Measurements from ENCODE around the gene CFAP53.

The CFAP53 gene

DNA sequence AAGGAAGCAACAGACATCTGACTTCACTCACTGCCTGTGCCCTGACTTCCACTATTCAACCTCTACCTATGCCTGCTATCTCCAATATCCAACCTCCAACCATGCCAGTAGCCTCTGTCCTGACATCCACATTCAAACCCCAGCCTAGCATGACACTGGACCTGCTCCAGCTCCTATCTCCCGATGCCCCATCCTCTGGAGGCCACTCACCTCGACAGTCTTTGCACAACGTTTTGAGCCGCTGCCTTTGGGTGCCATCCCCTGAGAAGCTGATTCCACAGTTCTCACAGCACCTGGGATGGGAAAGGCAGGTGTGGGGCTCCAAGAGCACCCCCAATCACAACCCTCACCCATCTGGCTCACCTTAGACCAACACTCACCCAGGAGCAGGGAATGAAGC, 10.2 kb upstream of the CFAP53 start:
- H3K27ac ChIP-seq: no peak overlapping the region
- no peak for TF ChIP-seq ZFX (IDR thresholded peaks at IDR 0.05; ENCODE audit: borderline replicate concordance)
- no peak for TF ChIP-seq CTCF (IDR thresholded peaks at IDR 0.05)

DNA sequence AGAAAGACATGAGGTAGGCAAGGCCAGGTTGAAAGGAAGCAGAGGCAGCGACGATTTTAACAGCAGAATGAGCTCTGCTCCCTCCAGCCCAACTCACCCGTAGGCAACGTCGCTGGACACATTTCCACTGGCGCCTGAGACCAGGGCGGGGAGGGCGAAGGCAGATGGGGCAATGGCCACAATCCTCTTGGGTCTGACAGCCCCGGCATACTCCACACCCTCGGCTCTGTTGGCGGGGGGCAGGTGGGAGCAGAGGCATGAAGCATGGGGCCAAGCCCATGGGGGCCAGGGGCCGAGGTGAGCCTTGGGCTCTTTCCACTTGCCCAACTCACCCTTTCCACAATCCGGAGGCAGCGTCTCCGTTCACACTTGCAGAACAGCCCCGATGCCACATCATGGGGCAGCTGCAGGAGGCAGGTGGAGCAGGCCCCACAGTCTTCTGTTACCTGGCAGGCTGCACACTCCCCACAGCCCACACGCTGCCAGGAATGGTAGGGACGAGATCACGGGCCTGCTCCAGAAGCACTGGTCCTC, 9.3 kb upstream of the CFAP53 start:
- TF ChIP-seq ZFX (IDR thresholded peaks at IDR 0.05; ENCODE audit: borderline replicate concordance) (no peak), CTCF (IDR thresholded peaks at IDR 0.05) (no peak)
- H3K27ac ChIP-seq: no peak overlapping the region

- TF ChIP-seq CTCF (IDR thresholded peaks at IDR 0.05) (no peak), ZFX (IDR thresholded peaks at IDR 0.05; ENCODE audit: borderline replicate concordance) (no peak)
- H3K27ac ChIP-seq: no peak overlapping the region
Measured at GRCh38 chr18:50274941-50275340, 8.6 kb upstream of the CFAP53 start.

GRCh38 chr18:50274044-50274442, 7.7 kb upstream of the CFAP53 start:
- no peak overlapping the region for H3K27ac ChIP-seq
- no peak for TF ChIP-seq CTCF (IDR thresholded peaks at IDR 0.05)
- no peak for TF ChIP-seq ZFX (IDR thresholded peaks at IDR 0.05; ENCODE audit: borderline replicate concordance)

- TF ChIP-seq ZFX (IDR thresholded peaks at IDR 0.05; ENCODE audit: borderline replicate concordance) (no peak), CTCF (IDR thresholded peaks at IDR 0.05) (no peak)
- H3K27ac ChIP-seq: no peak overlapping the region
Measured at GRCh38 chr18:50273203-50274043, 7.1 kb upstream of the CFAP53 start.

GRCh38 chr18:50272568-50272967, 6.3 kb upstream of the CFAP53 start:
- no peak for TF ChIP-seq ZFX (IDR thresholded peaks at IDR 0.05; ENCODE audit: borderline replicate concordance)
- no peak for TF ChIP-seq CTCF (IDR thresholded peaks at IDR 0.05)

DNA sequence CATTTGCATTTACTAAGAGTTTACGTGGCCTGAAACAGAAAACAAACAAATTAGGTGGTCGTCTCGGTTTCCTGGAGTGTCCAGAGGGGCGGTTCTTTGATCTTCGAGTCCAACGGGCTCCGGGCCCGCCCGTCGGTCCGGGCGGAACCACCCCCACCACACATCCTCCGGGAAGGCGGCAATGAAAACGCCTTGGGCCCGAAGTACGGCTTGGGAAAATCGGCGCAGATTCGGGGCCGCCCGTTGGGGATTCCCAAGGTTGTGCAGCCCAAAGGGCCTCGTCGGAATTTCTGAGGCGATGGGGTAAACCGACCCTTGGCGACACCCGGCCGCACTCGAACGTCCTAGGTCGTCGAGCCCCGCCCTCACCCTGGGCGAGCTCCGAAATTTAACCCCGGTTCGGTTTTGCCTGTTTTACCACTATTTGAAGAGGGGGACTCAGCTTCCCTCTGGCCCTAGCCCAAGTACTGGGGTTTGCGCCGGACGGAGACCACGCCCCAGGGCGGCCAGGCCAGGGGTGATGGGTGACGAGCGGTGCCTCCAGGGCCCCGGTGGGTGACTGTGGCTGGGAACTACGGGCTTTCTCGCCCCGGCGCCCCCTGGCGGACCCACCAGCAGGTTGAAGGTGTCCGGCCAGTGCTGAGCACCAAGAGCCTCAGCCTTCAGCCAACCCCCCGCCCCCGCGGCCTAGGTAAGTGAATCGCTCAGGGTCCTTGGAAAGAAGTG, 1.9 kb upstream of the CFAP53 start:
- H3K27ac ChIP-seq: no peak overlapping the region
- TF ChIP-seq ZFX (IDR thresholded peaks at IDR 0.05; ENCODE audit: borderline replicate concordance) (no peak), CTCF (IDR thresholded peaks at IDR 0.05) (peak; percentile 81)

More at GRCh38 chr18:50272568-50272967, 6.3 kb upstream of the CFAP53 start:
- H3K27ac ChIP-seq: no peak overlapping the region
